Ovary (tissue), 10 donors: ENCODE data around the gene RABL2B. TPM values are rescaled to one million over a fixed set of nuclear protein-coding genes. Genes with fewer than 3 reads are reported as not detected.
"Not testable (repeated sequence)": the region's sequence is repeated elsewhere in the genome, so short reads cannot be mapped to it uniquely, and the experiment has no call there.

Experiments
- DNase-seq, 5 donors: peaks; one replicate each; pipeline ENCODE4 v3.0.0-alpha.2; 2019 to 2020
- H3K27ac ChIP-seq, 2 donors: fragments of 200-600 bp; one replicate each; pipeline versions ENCODE4 v1.5.1 to v1.8.0; 2019 to 2022
- H3K27me3 ChIP-seq: fragments of 200-600 bp; one replicate; pipeline ENCODE4 v1.8.0; 2022
- H3K36me3 ChIP-seq: fragments of 200-600 bp; sonication (generic); one replicate; pipeline ENCODE4 v1.5.1; 2019
- H3K4me1 ChIP-seq: one replicate; pipeline ENCODE4 v1.8.1; 2013; ENCODE audit warnings: mild to moderate bottlenecking, moderate library complexity; ENCODE audit not compliant: insufficient read depth
- H3K4me3 ChIP-seq: fragments of 200-600 bp; sonication (generic); one replicate; pipeline ENCODE4 v1.5.1; 2017
- H3K9me3 ChIP-seq, 2 donors: fragments of 200-600 bp in 1 of 2; sonication (generic) in 1 of 2; one replicate each; pipeline versions ENCODE4 v1.5.1 to v1.8.1; 2013 to 2019; ENCODE audit warnings: mild to moderate bottlenecking in 1 of 2, moderate library complexity in 1 of 2
- WGBS, 3 donors: extraction: QIAGEN DNeasy Blood & Tissue Kit in 1 of 3; methylation state at CpG; one replicate each; pipeline versions ENCODE4 v1.1.5 to v1.1.7; 2013 to 2017; 5-methylcytosine and 5-hydroxymethylcytosine counted together
- intact Hi-C, 4 donors: fragments of 100-400 bp; cut with DNase I; formaldehyde crosslinking; loops; one replicate each; pipeline versions ENCODE4 v1.11.0 to v1.15.1; 2022 to 2023
- long read RNA-seq, 3 donors: library from polyadenylated mRNA in 2 of 3; unstranded in 2 of 3; transcript quantifications; one replicate each; pipeline ENCODE4 v2.0.0 and lab custom pipeline, GENCODE V29; 2021 to 2026
- polyA plus RNA-seq, 2 donors: library from polyadenylated mRNA; stranded (reverse); fragments of 200-250 nt in 1 of 2; fragments of 350-450 nt in 1 of 2; fragmentation: Illumina TruSeq in 1 of 2; extraction: RNeasy Lipid Tissue Mini Kit (QIAGEN cat#74804) in 1 of 2; gene quantifications; one replicate each; pipeline ENCODE4 v1.2.3, GENCODE V29; 2013 to 2014
- total RNA-seq, 7 donors: library from RNA; depleted of rRNA in 2 of 7; stranded (reverse); fragments of >200 nt in 2 of 7; fragmentation: NEBNext Ultra II Directional in 3 of 7; extraction: Animal tissue kit (Norgen Biotek cat#: 25700) in 3 of 7; gene quantifications; one replicate each; pipeline versions ENCODE4 v1.1.0 to v1.2.4, GENCODE V29; 2016 to 2023
- donor health status: DM: no; HTN: no; CAD: no; lungs with moderate emphysema.
- donor health status: DM: no; HTN: no; CAD: no.
- donor health status: Bipolar disorder and iron deficiency.
- donor health status: DM: yes; HTN: yes; CAD: no.
- donor health status: DM: no; HTN: no; CAD: no.
- donor health status: DM: yes; HTN: yes; CAD: no.

Gene RABL2B
- total RNA-seq (10 to 100 TPM; 15.6 to 50.8 (median 28.4) TPM), polyA plus RNA-seq (10 to 100 TPM; 20.1 to 37.2 TPM)
- long read RNA-seq, donor 1, transcript RABL2B-205 (10 exons, 2,428 nt), result minor isoform, 8 of 84 reads
- long read RNA-seq, donor 1, transcript RABL2B-201 (9 exons, 2,140 nt), result major isoform, 11 of 84 reads
- long read RNA-seq, donor 1, partial matches to known transcripts, result 7 of 84 reads
- long read RNA-seq, donor 1, other reads (novel, unspliced or antisense), result 54 of 84 reads
- long read RNA-seq, donor 2, partial matches to known transcripts, result 0 of 2 reads
- long read RNA-seq, donor 2, other reads (novel, unspliced or antisense), result 0 of 2 reads
- long read RNA-seq, donor 3, transcript RABL2B-201 (9 exons, 2,140 nt), result major isoform, 9 of 55 reads
- long read RNA-seq, donor 3, partial matches to known transcripts, result 9 of 55 reads
- long read RNA-seq, donor 3, other reads (novel, unspliced or antisense), result 33 of 55 reads

GRCh38 chr22:50783033-50783879 is at the start of gene RABL2B:
Gene RABL2B, minus strand, starts transcription at chr22:50783636. Its CDS starts 1,342 bp downstream, at chr22:50782294.
- H3K36me3 ChIP-seq, H3K4me1 ChIP-seq, H3K9me3 ChIP-seq, intact Hi-C loops, H3K27ac ChIP-seq, H3K27me3 ChIP-seq: not testable (repeated sequence)
- 0 to 1% (median 0%) methylated on average over 25 to 48 of the region's 77 CpGs for WGBS, 3 donors
- H3K4me3 ChIP-seq, result peak within 1 kb of the TSS; percentile 51
- peak; percentile 82 to 95 (median 88) for DNase-seq

DNA sequence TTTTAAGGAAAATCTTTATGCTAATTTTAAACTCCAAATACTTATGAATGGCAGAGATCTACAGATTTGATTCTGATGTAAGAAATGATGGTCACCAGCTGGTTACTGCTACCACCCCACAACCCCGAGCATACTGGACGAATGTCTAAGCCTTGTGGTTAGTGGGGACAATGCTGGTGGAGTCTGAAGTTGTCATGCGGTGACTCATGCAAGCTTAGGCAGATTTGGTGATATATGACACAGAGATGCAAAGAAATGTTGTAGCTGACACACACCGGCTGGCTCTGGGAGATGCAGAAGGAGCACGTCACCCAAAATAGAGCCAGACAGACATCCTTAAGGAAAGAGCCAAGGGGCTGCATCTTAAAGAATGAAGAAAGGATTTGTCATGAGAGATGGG is 3.5 kb upstream of the RABL2B start:
- H3K9me3 ChIP-seq, DNase-seq, H3K27ac ChIP-seq, H3K4me3 ChIP-seq, H3K4me1 ChIP-seq, H3K27me3 ChIP-seq, H3K36me3 ChIP-seq, intact Hi-C loops: not testable (repeated sequence)
- 92% methylated on average over 4 of the region's 5 CpGs; no CpG with 5 or more reads in 2 of the 3 donors for WGBS, 3 donors

- H3K4me3 ChIP-seq, H3K27ac ChIP-seq, intact Hi-C loops, H3K27me3 ChIP-seq, H3K36me3 ChIP-seq, H3K4me1 ChIP-seq, H3K9me3 ChIP-seq, DNase-seq: not testable (repeated sequence)
- WGBS, 3 donors, result 84 to 87% (median 85%) methylated on average over 5 of the region's 5 CpGs
Observed at GRCh38 chr22:50785289-50785688, 1.9 kb upstream of the RABL2B start.

DNA sequence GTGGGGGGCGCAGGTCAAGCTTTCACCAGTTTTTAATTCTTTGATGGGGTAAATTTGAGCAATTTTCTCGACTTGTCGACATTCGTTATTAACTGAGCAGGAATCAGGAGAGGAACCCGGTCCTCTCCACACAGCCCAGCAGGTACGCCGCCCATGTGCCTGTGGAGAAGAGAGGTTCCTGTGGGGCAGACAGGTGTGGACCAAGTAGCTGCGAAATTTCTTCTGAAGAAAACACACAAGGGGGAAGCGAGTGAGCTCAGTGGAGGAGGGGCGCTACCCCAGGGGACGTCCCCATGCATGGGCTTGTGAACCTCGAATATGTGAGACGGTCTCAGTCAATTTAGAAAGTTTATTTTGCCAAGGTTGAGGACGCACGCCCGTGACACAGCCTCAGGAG is 442 bp upstream of the RABL2B start:
- 0 to 3% (median 0%) methylated on average over 8 to 9 of the region's 16 CpGs for WGBS, 3 donors
- H3K4me1 ChIP-seq, H3K27ac ChIP-seq, intact Hi-C loops, DNase-seq, H3K36me3 ChIP-seq, H3K27me3 ChIP-seq, H3K9me3 ChIP-seq: not testable (repeated sequence)
- H3K4me3 ChIP-seq, result peak overlapping the region; percentile 51

GRCh38 chr22:50782253-50782652 is 1.2 kb downstream of the RABL2B start:
- intact Hi-C loops, H3K27ac ChIP-seq, H3K36me3 ChIP-seq, H3K27me3 ChIP-seq, DNase-seq, H3K9me3 ChIP-seq, H3K4me3 ChIP-seq, H3K4me1 ChIP-seq: not testable (repeated sequence)
- WGBS, 3 donors, result 91 to 95% (median 93%) methylated on average over 2 of the region's 3 CpGs

DNA sequence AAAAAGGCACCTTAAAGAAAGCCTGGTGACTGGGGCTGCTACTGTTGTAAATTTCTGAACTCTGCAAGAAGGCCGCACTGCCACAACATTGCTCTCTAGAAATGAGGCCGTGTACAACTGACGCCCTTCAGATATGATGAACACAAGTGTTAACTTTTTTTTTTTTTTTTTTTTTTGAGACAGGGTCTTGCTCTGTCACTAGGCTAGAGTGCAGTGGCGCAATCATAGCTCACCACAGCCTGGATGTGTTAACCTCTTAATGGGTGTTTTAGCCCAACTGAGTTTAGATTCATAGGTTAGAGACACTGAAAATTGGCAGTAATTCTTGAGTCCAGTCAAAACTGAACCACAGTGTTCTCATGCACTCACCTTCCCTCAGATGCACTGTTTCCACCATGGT is 3.2 kb downstream of the RABL2B start:
- H3K9me3 ChIP-seq, H3K27me3 ChIP-seq, H3K4me1 ChIP-seq, DNase-seq, H3K4me3 ChIP-seq, H3K36me3 ChIP-seq, H3K27ac ChIP-seq, intact Hi-C loops: not testable (repeated sequence)
- WGBS, 3 donors, result 85 to 89% (median 85%) methylated on average over 4 of the region's 4 CpGs

DNA sequence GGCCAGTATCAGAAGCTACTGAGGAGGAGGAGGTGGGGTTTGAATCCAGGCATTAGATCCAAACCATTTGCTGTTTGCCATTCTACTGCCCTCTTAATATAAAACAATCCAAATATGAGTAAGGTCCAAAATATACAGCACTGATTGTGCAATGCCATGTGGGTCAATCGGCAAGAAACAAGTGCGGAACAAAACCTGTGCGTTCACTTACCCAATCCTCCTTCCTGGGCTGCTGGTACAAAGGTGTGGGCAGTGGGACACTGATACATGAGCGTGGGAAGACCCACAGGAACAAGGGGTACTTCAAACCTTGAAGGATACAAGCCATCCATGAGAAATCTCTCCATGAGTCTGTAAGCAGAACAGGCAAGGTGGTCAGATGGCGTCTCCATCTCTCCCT is 5.8 kb downstream of the RABL2B start:
- H3K4me3 ChIP-seq, H3K9me3 ChIP-seq, H3K27ac ChIP-seq, DNase-seq, H3K36me3 ChIP-seq, H3K27me3 ChIP-seq, H3K4me1 ChIP-seq, intact Hi-C loops: not testable (repeated sequence)
- 81 to 92% (median 86%) methylated on average over 5 of the region's 5 CpGs for whole genome bisulfite sequencing, 3 donors

DNA sequence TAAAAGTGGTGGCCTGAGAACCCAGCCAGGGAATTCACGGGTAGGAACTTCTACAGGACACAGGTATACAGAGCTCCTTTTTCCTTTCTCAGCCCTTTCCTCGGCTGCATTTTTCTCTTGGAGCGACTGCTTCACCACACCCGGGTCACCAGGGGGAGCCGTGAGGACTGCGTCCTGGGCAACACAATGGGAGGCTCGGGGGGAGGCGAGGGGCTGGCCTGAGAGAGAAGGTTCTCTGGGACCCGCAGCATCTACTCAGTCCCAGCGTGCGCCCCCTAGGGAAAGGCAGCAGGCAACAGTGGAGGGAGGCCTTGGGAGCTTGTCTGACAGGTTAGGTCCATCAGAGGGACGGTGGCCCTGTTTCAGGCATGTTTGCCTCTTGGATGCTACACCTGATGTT is 8.3 kb downstream of the RABL2B start:
- H3K4me3 ChIP-seq, H3K4me1 ChIP-seq, intact Hi-C loops, H3K9me3 ChIP-seq, DNase-seq, H3K27ac ChIP-seq, H3K36me3 ChIP-seq, H3K27me3 ChIP-seq: not testable (repeated sequence)
- 22 to 32% (median 27%) methylated on average over 12 of the region's 12 CpGs for WGBS, 3 donors

DNA sequence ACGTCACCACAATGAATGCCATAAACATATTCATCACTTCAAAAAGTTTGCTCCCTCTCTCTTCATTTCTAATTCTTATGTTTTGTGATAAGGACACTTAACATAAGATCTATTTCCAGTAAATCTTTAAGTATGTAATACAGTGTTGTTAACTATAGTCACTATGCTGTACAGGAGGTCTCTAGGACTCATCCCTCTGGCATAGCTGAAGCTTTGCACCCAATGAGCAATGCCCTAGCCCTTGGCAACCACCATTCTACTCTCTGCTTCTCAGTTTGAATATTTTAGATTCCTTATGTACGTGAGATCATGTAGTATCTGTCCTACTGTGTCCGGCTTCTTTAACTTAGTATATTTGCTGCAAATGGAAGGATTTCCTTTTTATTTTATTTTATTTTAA is 19.1 kb downstream of the RABL2B start:
- H3K4me1 ChIP-seq, H3K36me3 ChIP-seq, intact Hi-C loops, H3K9me3 ChIP-seq, H3K27me3 ChIP-seq, DNase-seq, H3K27ac ChIP-seq, H3K4me3 ChIP-seq: not testable (repeated sequence)
- 60 to 65% (median 62%) methylated on average over 3 of the region's 3 CpGs for WGBS, 3 donors

DNA sequence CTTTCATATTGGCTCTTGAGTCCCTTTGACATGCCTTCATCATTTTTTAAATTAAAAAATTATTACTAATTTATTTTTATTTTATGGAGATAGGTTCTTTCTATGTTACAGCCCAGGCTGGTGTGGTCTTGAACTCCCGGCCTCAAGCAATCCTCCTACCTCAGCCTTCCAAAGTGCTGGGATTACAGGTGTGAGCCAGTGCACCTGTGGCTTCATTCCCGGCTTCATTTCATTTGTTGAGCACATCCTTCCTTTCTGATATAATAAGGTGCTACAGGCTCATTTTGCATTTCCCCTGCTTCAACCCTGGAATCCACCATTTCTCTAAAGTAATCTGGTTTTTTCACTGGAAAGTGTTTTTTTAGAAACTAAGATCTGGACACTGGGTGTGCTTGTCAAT is 21.6 kb downstream of the RABL2B start:
- WGBS, 3 donors, result 86 to 95% (median 92%) methylated on average over 2 of the region's 2 CpGs
- DNase-seq, H3K4me1 ChIP-seq, H3K4me3 ChIP-seq, H3K27ac ChIP-seq, intact Hi-C loops, H3K36me3 ChIP-seq, H3K9me3 ChIP-seq, H3K27me3 ChIP-seq: not testable (repeated sequence)

GRCh38 chr22:50759597-50760341 is 23.7 kb downstream of the RABL2B start:
- H3K4me3 ChIP-seq, H3K27me3 ChIP-seq, H3K4me1 ChIP-seq, intact Hi-C loops, H3K9me3 ChIP-seq, H3K27ac ChIP-seq, H3K36me3 ChIP-seq, DNase-seq: not testable (repeated sequence)
- WGBS, 3 donors, result 45 to 50% (median 45%) methylated on average over 9 to 10 of the region's 10 CpGs
